CD4-positive, alpha-beta memory T cell (primary cell): ENCODE measurements around the gene CAND1. TPM values are rescaled to one million over a fixed set of nuclear protein-coding genes. Genes with fewer than 3 reads are reported as not detected.
A peak's percentile ranks its signal among the peaks of the same experiment; 100 is the strongest.

Experiments used
- CTCF ChIA-PET: fragments of 350-600 bp; sonication (Branson Sonifier 250); formaldehyde crosslinking; loops from one replicate; lab custom pipeline; 2021; ENCODE audit warnings: inconsistent platforms; ENCODE audit not compliant: partially characterized antibody; lab: Charles Lee
- POLR2A ChIA-PET: fragments of 350-600 bp; sonication (Branson Sonifier 250); formaldehyde crosslinking; loops from one replicate; lab custom pipeline; 2021; ENCODE audit not compliant: partially characterized antibody; lab: Charles Lee
- DNase-seq, 5 donors: peaks; one replicate each; pipeline versions ENCODE4 v3.0.0 to v3.0.0-alpha.2; 2020 to 2022; ENCODE audit warnings: mixed read lengths in 1 of 5
- H3K27ac ChIP-seq: one replicate; pipeline ENCODE4 v1.7.0; 2013; ENCODE audit warnings: low read depth, low read length
- H3K27me3 ChIP-seq: 2 replicates; pipeline ENCODE4 v1.7.0; 2013; ENCODE audit warnings: mild to moderate bottlenecking, low read length, moderate library complexity; ENCODE audit not compliant: insufficient read depth
- H3K36me3 ChIP-seq: 2 replicates; pipeline ENCODE4 v1.7.0; 2013; ENCODE audit warnings: mild to moderate bottlenecking, low read length, moderate library complexity; ENCODE audit not compliant: insufficient read depth
- H3K4me1 ChIP-seq: 2 replicates; pipeline ENCODE4 v1.7.0; 2013; ENCODE audit warnings: mild to moderate bottlenecking, low read length, moderate library complexity; ENCODE audit not compliant: insufficient read depth
- H3K4me3 ChIP-seq, 2 donors: one replicate each; pipeline ENCODE4 v1.7.0; 2013; ENCODE audit warnings: low read length in 2 of 2, mild to moderate bottlenecking in 1 of 2
- H3K9me3 ChIP-seq, 2 donors: one replicate each; pipeline ENCODE4 v1.7.0; 2013; ENCODE audit warnings: low read length in 2 of 2, control low read depth in 1 of 2; ENCODE audit not compliant: control insufficient read depth in 1 of 2
- H3K27ac Mint-ChIP-seq, 7 donors: one replicate each; pipeline ENCODE4 v1.8.0; 2020 to 2021; ENCODE audit warnings: mixed read lengths in 7 of 7, mild to moderate bottlenecking in 6 of 7, inconsistent platforms in 3 of 7, moderate library complexity in 3 of 7
- H3K27me3 Mint-ChIP-seq, 2 donors: one replicate each; pipeline ENCODE4 v1.8.0; 2020 to 2021; ENCODE audit warnings: mixed read lengths in 2 of 2
- H3K36me3 Mint-ChIP-seq, 2 donors: one replicate each; pipeline ENCODE4 v1.8.0; 2020 to 2021; ENCODE audit warnings: mixed read lengths in 2 of 2, inconsistent platforms in 1 of 2, mild to moderate bottlenecking in 1 of 2
- H3K4me1 Mint-ChIP-seq, 4 donors: one replicate each; pipeline ENCODE4 v1.8.0; 2020 to 2021; ENCODE audit warnings: mixed read lengths in 4 of 4, mild to moderate bottlenecking in 1 of 4
- H3K4me3 Mint-ChIP-seq, 8 donors: one replicate each; pipeline ENCODE4 v1.8.0; 2020 to 2021; ENCODE audit warnings: mixed read lengths in 8 of 8, mild to moderate bottlenecking in 7 of 8, moderate library complexity in 6 of 8, inconsistent platforms in 3 of 8
- H3K9me3 Mint-ChIP-seq, 8 donors: one replicate each; pipeline ENCODE4 v1.8.0; 2020 to 2021; ENCODE audit warnings: mixed read lengths in 8 of 8, mild to moderate bottlenecking in 5 of 8, inconsistent platforms in 3 of 8, moderate library complexity in 1 of 8
- intact Hi-C: fragments of 100-400 bp; cut with micrococcal nuclease; formaldehyde crosslinking; loops from one replicate; pipeline ENCODE4 v1.15.1; 2023
- polyA plus RNA-seq, 2 donors: library from polyadenylated mRNA; unstranded; fragments of 300-500 nt; fragmentation: Illumina TruSeq; gene quantifications; one replicate each; pipeline ENCODE4 v1.2.3, GENCODE V29; 2021
- total RNA-seq, 2 experiments: library from RNA; stranded (reverse); gene quantifications; one replicate each; pipeline ENCODE4 v1.2.3, GENCODE V29; 2021

The CAND1 gene
- total and polyA plus RNA-seq, 4 experiments from 2014 or later = 75.5 to 124 (median 101) TPM

- H3K27ac Mint-ChIP-seq = peak overlapping the region in 1 of 7 donors; percentile 7
- Histone ChIP-seq H3K27ac (no peak overlapping the region), H3K36me3 (no peaks in the 10 kb centered on the region), H3K4me1 (peaks cover 7% of the 10 kb centered on the region), H3K9me3 (no peaks in the 10 kb centered on the region), H3K27me3 (no peaks in the 10 kb centered on the region), H3K4me3 (no peak overlapping the region)
- POLR2A ChIA-PET = no interaction called here
- no peak overlapping the region for H3K4me3 Mint-ChIP-seq
- H3K36me3 Mint-ChIP-seq = peaks cover 31 to 40% of the 10 kb centered on the region in 2 donors
- CTCF ChIA-PET = no interaction called here
- H3K27me3 Mint-ChIP-seq = no peaks in the 10 kb centered on the region
- no peak for DNase-seq
- intact Hi-C loops = no loop called here
- peaks cover 0 to 5% (median 2%) of the 10 kb centered on the region in 8 donors for H3K9me3 Mint-ChIP-seq
- H3K4me1 Mint-ChIP-seq = peaks cover 10 to 19% (median 16%) of the 10 kb centered on the region in 4 donors
Observed at GRCh38 chr12:67318786-67319185, 49.6 kb downstream of the CAND1 start.

GRCh38 chr12:67319936-67320335, 50.8 kb downstream of the CAND1 start:
- H3K27me3 Mint-ChIP-seq = no peaks in the 10 kb centered on the region
- peaks cover 10 to 19% (median 16%) of the 10 kb centered on the region in 4 donors for H3K4me1 Mint-ChIP-seq
- CTCF ChIA-PET = no interaction called here

GRCh38 chr12:67320614-67321295, 51.6 kb downstream of the CAND1 start:
- peak in 2 of 5 donors; percentile 9 to 15 for DNase-seq
- Mint-ChIP-seq H3K36me3 (peaks cover 18 to 35% of the 10 kb centered on the region in 2 donors), H3K4me3 (no peak overlapping the region), H3K27ac (peak overlapping the region in 5 of 7 donors; percentile 11 to 82 (median 70)), H3K4me1 (peaks cover 10 to 19% (median 16%) of the 10 kb centered on the region in 4 donors), H3K9me3 (peaks cover 0 to 15% (median 6%) of the 10 kb centered on the region in 8 donors), H3K27me3 (no peaks in the 10 kb centered on the region)
- Histone ChIP-seq H3K4me1 (peaks cover 7% of the 10 kb centered on the region), H3K27ac (no peak overlapping the region), H3K4me3 (no peak overlapping the region), H3K27me3 (no peaks in the 10 kb centered on the region), H3K36me3 (no peaks in the 10 kb centered on the region), H3K9me3 (no peaks in the 10 kb centered on the region)
- ChIA-PET CTCF (no interaction called here), POLR2A (no interaction called here)
- intact Hi-C loops = no loop called here

More at GRCh38 chr12:67319936-67320335, 50.8 kb downstream of the CAND1 start:
- Histone ChIP-seq H3K4me3 (no peak overlapping the region), H3K4me1 (peaks cover 7% of the 10 kb centered on the region), H3K9me3 (no peaks in the 10 kb centered on the region), H3K27ac (no peak overlapping the region), H3K27me3 (no peaks in the 10 kb centered on the region), H3K36me3 (no peaks in the 10 kb centered on the region)
- peaks cover 20 to 35% of the 10 kb centered on the region in 2 donors for H3K36me3 Mint-ChIP-seq
- no peak for DNase-seq
- peak overlapping the region in 2 of 7 donors; percentile 6 to 73 for H3K27ac Mint-ChIP-seq
- POLR2A ChIA-PET = no interaction called here
- H3K9me3 Mint-ChIP-seq = peaks cover 0 to 12% (median 5%) of the 10 kb centered on the region in 8 donors
- intact Hi-C loops = no loop called here
- peak overlapping the region in 1 of 8 donors; percentile 9 for H3K4me3 Mint-ChIP-seq

- intact Hi-C loops = no loop called here
- peaks cover 0 to 15% (median 6%) of the 10 kb centered on the region in 8 donors for H3K9me3 Mint-ChIP-seq
- H3K27ac Mint-ChIP-seq = no peak overlapping the region
- H3K27me3 Mint-ChIP-seq = no peaks in the 10 kb centered on the region
- no peak overlapping the region for H3K27ac ChIP-seq
- DNase-seq = no peak
- no peak overlapping the region for H3K4me3 Mint-ChIP-seq
- no peak overlapping the region for H3K4me3 ChIP-seq
- POLR2A ChIA-PET = interaction anchor here (0.9 kb wide), 1 partner anchor 10 kb away, joined by 3 read pairs; no protein-coding TSS in a partner anchor
- CTCF ChIA-PET = no interaction called here
- peaks cover 7% of the 10 kb centered on the region for H3K4me1 ChIP-seq
- peaks cover 10 to 19% (median 15%) of the 10 kb centered on the region in 4 donors for H3K4me1 Mint-ChIP-seq
- no peaks in the 10 kb centered on the region for H3K9me3 ChIP-seq
- peaks cover 9 to 27% of the 10 kb centered on the region in 2 donors for H3K36me3 Mint-ChIP-seq
- no peaks in the 10 kb centered on the region for H3K36me3 ChIP-seq
- no peaks in the 10 kb centered on the region for H3K27me3 ChIP-seq
Observed at GRCh38 chr12:67322580-67322979, 53.4 kb downstream of the CAND1 start.

- H3K27me3 Mint-ChIP-seq = no peaks in the 10 kb centered on the region
- no peak overlapping the region for H3K4me3 ChIP-seq
- H3K36me3 ChIP-seq = no peaks in the 10 kb centered on the region
- no peak for DNase-seq
- no peak overlapping the region for H3K27ac ChIP-seq
- H3K4me1 ChIP-seq = peaks cover 7% of the 10 kb centered on the region
- H3K27ac Mint-ChIP-seq = no peak overlapping the region
- H3K9me3 ChIP-seq = no peaks in the 10 kb centered on the region
- no peaks in the 10 kb centered on the region for H3K27me3 ChIP-seq
- ChIA-PET CTCF (no interaction called here), POLR2A (interaction anchor here (0.8 to 0.9 kb wide), 2 partner anchors 10 to 53 kb away, joined by 3 read pairs; partner anchors contain the start of gene CAND1)
- intact Hi-C loops = no loop called here
- peaks cover 0 to 15% (median 6%) of the 10 kb centered on the region in 8 donors for H3K9me3 Mint-ChIP-seq
- peaks cover 9 to 24% of the 10 kb centered on the region in 2 donors for H3K36me3 Mint-ChIP-seq
- no peak overlapping the region for H3K4me3 Mint-ChIP-seq
- H3K4me1 Mint-ChIP-seq = peaks cover 10 to 19% (median 15%) of the 10 kb centered on the region in 4 donors
Observed at GRCh38 chr12:67323007-67323406, 53.8 kb downstream of the CAND1 start.

GRCh38 chr12:67326637-67327036, 57.5 kb downstream of the CAND1 start:
- Histone ChIP-seq H3K9me3 (no peaks in the 10 kb centered on the region), H3K4me1 (no peaks in the 10 kb centered on the region), H3K4me3 (no peak overlapping the region), H3K27ac (no peak overlapping the region), H3K27me3 (no peaks in the 10 kb centered on the region), H3K36me3 (no peaks in the 10 kb centered on the region)
- Mint-ChIP-seq H3K36me3 (peaks cover 0 to 6% of the 10 kb centered on the region in 2 donors), H3K27ac (no peak overlapping the region), H3K27me3 (no peaks in the 10 kb centered on the region), H3K4me3 (no peak overlapping the region), H3K9me3 (peaks cover 0 to 15% (median 6%) of the 10 kb centered on the region in 8 donors), H3K4me1 (peaks cover 4 to 8% (median 5%) of the 10 kb centered on the region in 4 donors)
- intact Hi-C loops = no loop called here
- no peak for DNase-seq
- ChIA-PET CTCF (no interaction called here), POLR2A (no interaction called here)

- H3K27ac ChIP-seq = no peak overlapping the region
- H3K36me3 ChIP-seq = no peaks in the 10 kb centered on the region
- Mint-ChIP-seq H3K4me3 (no peak overlapping the region), H3K9me3 (peaks cover 0 to 15% (median 4%) of the 10 kb centered on the region in 8 donors), H3K4me1 (peaks cover 2 to 6% (median 4%) of the 10 kb centered on the region in 4 donors), H3K36me3 (no peaks in the 10 kb centered on the region), H3K27me3 (no peaks in the 10 kb centered on the region), H3K27ac (no peak overlapping the region)
- CTCF ChIA-PET = no interaction called here
- DNase-seq = no peak
- H3K27me3 ChIP-seq = no peaks in the 10 kb centered on the region
- intact Hi-C loops = no loop called here
- no peaks in the 10 kb centered on the region for H3K9me3 ChIP-seq
- H3K4me1 ChIP-seq = no peaks in the 10 kb centered on the region
- no peak overlapping the region for H3K4me3 ChIP-seq
- POLR2A ChIA-PET = no interaction called here
Observed at GRCh38 chr12:67327466-67327865, 58.3 kb downstream of the CAND1 start.
